Measurements from ENCODE around the gene ATP1A4.
"Not testable (repeated sequence)": the region's sequence is repeated elsewhere in the genome, so short reads cannot be mapped to it uniquely, and the experiment has no call there.

ATP1A4 gene

GRCh38 chr1:160124705-160125478, 26.5 kb upstream of the ATP1A4 start:
- H3K4me1 ChIP-seq (ENCODE audit: control insufficient read depth in 1 of 2, insufficient read depth in 1 of 2, low read depth in 1 of 2, low read length in 1 of 2), result no peaks in the 10 kb centered on the region
- no peaks in the 10 kb centered on the region for H3K36me3 ChIP-seq
- H3K9me3 ChIP-seq, result no peaks in the 10 kb centered on the region
- no peak overlapping the region for H3K4me3 ChIP-seq (ENCODE audit: low read depth in 1 of 2, low read length in 1 of 2)
- H3K27ac ChIP-seq, result no peak overlapping the region
- H3K27me3 ChIP-seq, result no peaks in the 10 kb centered on the region
- no peak for TF ChIP-seq CTCF (IDR thresholded peaks at IDR 0.05)

- H3K4me1 ChIP-seq (ENCODE audit: control insufficient read depth in 1 of 2, insufficient read depth in 1 of 2, low read depth in 1 of 2, low read length in 1 of 2), result no peaks in the 10 kb centered on the region
- H3K27ac ChIP-seq, result no peak overlapping the region
- no peak overlapping the region for H3K4me3 ChIP-seq (ENCODE audit: low read depth in 1 of 2, low read length in 1 of 2)
- H3K27me3 ChIP-seq, result no peaks in the 10 kb centered on the region
- TF ChIP-seq CTCF (IDR thresholded peaks at IDR 0.05), result no peak
- H3K9me3 ChIP-seq, result no peaks in the 10 kb centered on the region
- H3K36me3 ChIP-seq, result no peaks in the 10 kb centered on the region
Observed at GRCh38 chr1:160125746-160126145, 25.7 kb upstream of the ATP1A4 start.

GRCh38 chr1:160126342-160126741, 25.1 kb upstream of the ATP1A4 start:
- H3K4me3 ChIP-seq (ENCODE audit: low read depth in 1 of 2, low read length in 1 of 2); H3K36me3 ChIP-seq; H3K27ac ChIP-seq; H3K27me3 ChIP-seq; H3K4me1 ChIP-seq (ENCODE audit: control insufficient read depth in 1 of 2, insufficient read depth in 1 of 2, low read depth in 1 of 2, low read length in 1 of 2); H3K9me3 ChIP-seq: not testable (repeated sequence)

GRCh38 chr1:160127381-160127780, 24.0 kb upstream of the ATP1A4 start:
- Histone ChIP-seq H3K27ac (no peak overlapping the region), H3K4me3 (ENCODE audit: low read depth in 1 of 2, low read length in 1 of 2) (no peak overlapping the region), H3K9me3 (no peaks in the 10 kb centered on the region), H3K27me3 (no peaks in the 10 kb centered on the region), H3K4me1 (ENCODE audit: control insufficient read depth in 1 of 2, insufficient read depth in 1 of 2, low read depth in 1 of 2, low read length in 1 of 2) (no peaks in the 10 kb centered on the region), H3K36me3 (no peaks in the 10 kb centered on the region)
- no peak for TF ChIP-seq CTCF (IDR thresholded peaks at IDR 0.05)

GRCh38 chr1:160127865-160128523, 23.4 kb upstream of the ATP1A4 start:
- Histone ChIP-seq H3K27ac (no peak overlapping the region), H3K4me3 (ENCODE audit: low read depth in 1 of 2, low read length in 1 of 2) (no peak overlapping the region), H3K4me1 (ENCODE audit: control insufficient read depth in 1 of 2, insufficient read depth in 1 of 2, low read depth in 1 of 2, low read length in 1 of 2) (no peaks in the 10 kb centered on the region), H3K9me3 (no peaks in the 10 kb centered on the region), H3K27me3 (no peaks in the 10 kb centered on the region), H3K36me3 (no peaks in the 10 kb centered on the region)
- TF ChIP-seq CTCF (IDR thresholded peaks at IDR 0.05), result no peak

GRCh38 chr1:160128636-160129035, 22.8 kb upstream of the ATP1A4 start:
- Histone ChIP-seq H3K4me3 (ENCODE audit: low read depth in 1 of 2, low read length in 1 of 2) (no peak overlapping the region), H3K36me3 (no peaks in the 10 kb centered on the region), H3K4me1 (ENCODE audit: control insufficient read depth in 1 of 2, insufficient read depth in 1 of 2, low read depth in 1 of 2, low read length in 1 of 2) (no peaks in the 10 kb centered on the region), H3K27ac (no peak overlapping the region), H3K9me3 (no peaks in the 10 kb centered on the region), H3K27me3 (no peaks in the 10 kb centered on the region)
- no peak for TF ChIP-seq CTCF (IDR thresholded peaks at IDR 0.05)
